Stimulated activated naive B cell treated with anti-CD40 and anti-IgM and Interleukin-4, amounts not matched to agents 10 μg/mL and 1 μg/mL and 100 μg/mL, for 72 hours (primary cell): ENCODE measurements around the gene VEGFB.

Experiments used
- ATAC-seq, 2 donors: fragments of 150-1000 bp; cut with Tn5 transposase; replicated peaks; 2 replicates each; pipeline ENCODE4 v1.10.0; 2021; ENCODE audit warnings: moderate library complexity in 1 of 2
- DNase-seq: peaks from one replicate; pipeline ENCODE4 v3.0.0; 2021
- H3K27ac Mint-ChIP-seq: one replicate; pipeline ENCODE4 v1.8.0; 2022; ENCODE audit warnings: mild to moderate bottlenecking, mixed read lengths
- H3K27me3 Mint-ChIP-seq, 2 donors: one replicate each; pipeline ENCODE4 v1.8.0; 2022; ENCODE audit warnings: mixed read lengths in 2 of 2
- H3K36me3 Mint-ChIP-seq, 2 donors: one replicate each; pipeline ENCODE4 v1.8.0; 2022; ENCODE audit warnings: mixed read lengths in 2 of 2, mild to moderate bottlenecking in 1 of 2
- H3K4me1 Mint-ChIP-seq, 2 donors: one replicate each; pipeline ENCODE4 v1.8.0; 2022; ENCODE audit warnings: mixed read lengths in 2 of 2, mild to moderate bottlenecking in 1 of 2
- H3K4me3 Mint-ChIP-seq, 2 donors: one replicate each; pipeline ENCODE4 v1.8.0; 2022; ENCODE audit warnings: mild to moderate bottlenecking in 2 of 2, mixed read lengths in 2 of 2, moderate library complexity in 1 of 2
- H3K9me3 Mint-ChIP-seq, 2 donors: one replicate each; pipeline ENCODE4 v1.8.0; 2022; ENCODE audit warnings: mixed read lengths in 2 of 2, mild to moderate bottlenecking in 1 of 2

Gene VEGFB

DNA sequence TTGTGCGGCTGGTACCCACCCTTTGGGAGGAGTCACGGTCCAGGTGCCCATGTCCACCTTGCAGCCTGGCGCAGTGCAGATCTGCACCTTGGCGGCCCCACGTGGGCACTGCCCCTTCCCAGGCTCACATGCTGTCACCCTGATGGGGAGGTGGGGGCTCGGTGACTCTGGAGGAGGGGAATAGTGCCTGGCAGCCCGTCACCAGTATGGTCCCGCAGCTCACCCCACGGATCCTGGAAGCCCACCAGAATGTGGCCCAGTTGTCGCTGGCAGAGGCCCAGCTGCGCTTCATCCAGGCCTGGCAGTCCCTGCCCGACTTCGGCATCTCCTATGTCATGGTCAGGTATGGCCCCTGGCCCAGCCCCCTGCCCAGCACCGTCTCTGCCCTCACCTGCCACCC is 13.6 kb upstream of the VEGFB start:
- Mint-ChIP-seq H3K36me3 (peaks cover 44 to 52% of the 10 kb centered on the region in 2 donors), H3K4me3 (no peak overlapping the region), H3K9me3 (no peaks in the 10 kb centered on the region), H3K4me1 (peaks cover 19 to 30% of the 10 kb centered on the region in 2 donors), H3K27me3 (no peaks in the 10 kb centered on the region), H3K27ac (no peak overlapping the region)
- ATAC-seq (no peak), DNase-seq (no peak)

DNA sequence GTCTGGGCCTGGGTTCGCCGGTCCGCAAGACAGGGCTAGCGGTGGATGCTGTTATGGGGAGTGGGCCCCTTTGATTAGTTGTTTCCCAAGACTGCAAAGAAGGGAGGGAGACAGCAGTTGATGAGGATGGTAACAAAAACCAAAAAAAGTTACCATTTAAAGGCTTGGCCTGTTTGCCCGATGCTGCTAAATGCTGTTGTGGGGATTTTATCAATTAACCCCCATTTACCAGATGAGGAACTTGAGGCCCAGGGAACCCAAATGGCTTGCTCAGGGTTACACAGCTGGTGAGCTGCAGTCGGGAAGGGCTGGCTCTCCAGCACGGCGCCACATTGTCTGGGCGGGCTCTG is 11.8 kb upstream of the VEGFB start:
- peak overlapping the region; percentile 59 for H3K27ac Mint-ChIP-seq
- H3K4me1 Mint-ChIP-seq = peaks cover 27 to 39% of the 10 kb centered on the region in 2 donors
- ATAC-seq = no peak
- no peak for DNase-seq
- H3K9me3 Mint-ChIP-seq = no peaks in the 10 kb centered on the region
- H3K4me3 Mint-ChIP-seq = no peak overlapping the region
- H3K27me3 Mint-ChIP-seq = no peaks in the 10 kb centered on the region
- H3K36me3 Mint-ChIP-seq = peaks cover 43 to 46% of the 10 kb centered on the region in 2 donors

DNA sequence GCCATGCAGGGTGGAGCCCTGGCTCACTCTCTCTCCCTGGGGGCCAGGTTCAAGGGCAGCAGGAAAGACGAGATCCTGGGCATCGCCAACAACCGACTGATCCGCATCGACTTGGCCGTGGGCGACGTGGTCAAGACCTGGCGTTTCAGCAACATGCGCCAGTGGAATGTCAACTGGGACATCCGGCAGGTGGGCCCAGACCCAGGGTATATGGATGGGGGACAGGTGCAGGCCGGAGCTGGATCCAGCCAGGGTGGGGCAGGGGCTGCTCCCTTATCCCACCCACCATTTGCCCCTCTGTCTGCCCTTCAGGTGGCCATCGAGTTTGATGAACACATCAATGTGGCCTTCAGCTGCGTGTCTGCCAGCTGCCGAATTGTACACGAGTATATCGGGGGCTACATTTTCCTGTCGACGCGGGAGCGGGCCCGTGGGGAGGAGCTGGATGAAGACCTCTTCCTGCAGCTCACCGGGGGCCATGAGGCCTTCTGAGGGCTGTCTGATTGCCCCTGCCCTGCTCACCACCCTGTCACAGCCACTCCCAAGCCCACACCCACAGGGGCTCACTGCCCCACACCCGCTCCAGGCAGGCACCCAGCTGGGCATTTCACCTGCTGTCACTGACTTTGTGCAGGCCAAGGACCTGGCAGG is 11.3 kb upstream of the VEGFB start:
- DNase-seq = no peak
- Mint-ChIP-seq H3K4me1 (peaks cover 27 to 43% of the 10 kb centered on the region in 2 donors), H3K27me3 (no peaks in the 10 kb centered on the region), H3K4me3 (peak overlapping the region in 1 of 2 donors; percentile 43), H3K9me3 (no peaks in the 10 kb centered on the region), H3K36me3 (peaks cover 42 to 45% of the 10 kb centered on the region in 2 donors), H3K27ac (peak overlapping the region; percentile 59)
- ATAC-seq = no peak

DNA sequence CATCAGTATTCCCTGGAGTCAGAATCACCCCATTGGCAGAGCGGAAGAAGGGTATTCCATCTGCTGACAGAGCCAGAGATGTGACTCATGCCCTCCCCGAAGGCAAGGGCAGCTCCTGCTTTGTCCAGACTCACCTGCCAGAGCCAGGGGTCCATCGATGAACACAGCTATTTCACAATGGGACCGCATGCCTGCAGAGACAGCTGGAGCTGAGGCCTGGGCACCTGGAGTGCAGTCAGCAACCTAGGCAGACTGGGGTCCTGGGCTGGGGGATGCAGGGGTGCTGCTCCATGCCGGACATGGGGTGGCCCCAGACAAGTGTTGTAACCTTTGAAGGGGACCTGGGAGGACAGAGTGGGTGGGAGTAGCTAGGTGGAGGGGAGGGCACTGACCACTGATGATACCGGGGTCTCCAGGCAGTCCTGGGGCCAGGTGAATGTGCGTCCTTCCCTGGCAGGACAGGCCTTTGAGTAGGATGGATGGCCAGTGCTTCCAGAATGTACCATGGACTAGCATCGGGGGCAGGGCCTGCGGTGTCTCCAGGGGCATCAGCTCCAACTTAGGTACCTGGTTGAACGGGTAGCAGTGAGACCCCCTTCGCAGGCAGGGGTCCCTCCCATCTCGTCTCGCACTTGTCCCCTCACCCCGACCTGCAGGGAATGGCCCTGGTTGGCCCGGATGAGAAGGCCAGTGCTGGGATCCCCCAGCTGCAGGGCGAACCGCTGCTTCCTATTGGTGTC is 10.1 kb upstream of the VEGFB start:
- H3K27ac Mint-ChIP-seq = peak overlapping the region; percentile 95
- no peak for ATAC-seq
- no peak for DNase-seq
- peak overlapping the region; percentile 92 to 95 for H3K4me3 Mint-ChIP-seq
- peaks cover 27 to 55% of the 10 kb centered on the region in 2 donors for H3K4me1 Mint-ChIP-seq
- H3K27me3 Mint-ChIP-seq = no peaks in the 10 kb centered on the region
- peaks cover 36 to 39% of the 10 kb centered on the region in 2 donors for H3K36me3 Mint-ChIP-seq
- no peaks in the 10 kb centered on the region for H3K9me3 Mint-ChIP-seq

DNA sequence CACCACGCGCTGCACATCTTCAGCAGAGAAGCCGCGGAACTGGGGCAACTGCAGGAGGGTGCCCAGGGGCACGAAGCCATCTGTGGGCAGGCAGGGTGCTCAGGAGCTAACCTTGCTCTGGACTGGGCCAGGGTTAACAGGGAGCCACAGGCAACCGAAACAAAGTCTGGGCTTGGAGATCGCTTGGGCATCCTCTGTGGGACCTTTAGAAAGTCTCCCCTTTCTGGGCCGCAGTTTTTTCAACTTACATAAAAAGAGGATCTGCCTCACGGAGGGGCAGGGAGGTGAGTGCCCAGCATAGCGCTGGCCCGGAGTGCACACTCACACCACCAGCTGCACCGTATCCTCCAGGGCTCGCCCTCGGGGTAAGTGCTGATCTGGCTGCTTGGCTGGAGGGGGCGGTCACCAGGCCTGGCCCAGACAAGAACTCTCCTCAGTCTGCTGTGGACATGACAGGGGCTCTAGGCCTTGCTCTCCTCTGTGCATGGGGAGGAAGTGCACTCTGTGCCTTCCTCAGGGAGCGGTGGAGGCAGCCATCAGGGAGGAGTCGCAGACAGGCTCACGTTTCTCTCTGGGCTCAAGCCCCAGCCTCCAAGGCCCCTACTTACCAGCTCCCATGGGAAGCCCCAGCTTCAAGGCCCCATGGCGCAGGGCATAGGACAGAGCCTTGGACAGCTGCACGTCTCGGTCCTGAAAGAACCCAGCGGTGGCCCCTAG is 9.3 kb upstream of the VEGFB start:
- Mint-ChIP-seq H3K9me3 (no peaks in the 10 kb centered on the region), H3K4me3 (peak overlapping the region; percentile 92 to 95), H3K27me3 (no peaks in the 10 kb centered on the region), H3K27ac (peak overlapping the region; percentile 95), H3K36me3 (peaks cover 38% of the 10 kb centered on the region in 2 donors), H3K4me1 (peaks cover 31 to 62% of the 10 kb centered on the region in 2 donors)
- ATAC-seq = peak in 1 of 2 donors; percentile 1
- DNase-seq = no peak

DNA sequence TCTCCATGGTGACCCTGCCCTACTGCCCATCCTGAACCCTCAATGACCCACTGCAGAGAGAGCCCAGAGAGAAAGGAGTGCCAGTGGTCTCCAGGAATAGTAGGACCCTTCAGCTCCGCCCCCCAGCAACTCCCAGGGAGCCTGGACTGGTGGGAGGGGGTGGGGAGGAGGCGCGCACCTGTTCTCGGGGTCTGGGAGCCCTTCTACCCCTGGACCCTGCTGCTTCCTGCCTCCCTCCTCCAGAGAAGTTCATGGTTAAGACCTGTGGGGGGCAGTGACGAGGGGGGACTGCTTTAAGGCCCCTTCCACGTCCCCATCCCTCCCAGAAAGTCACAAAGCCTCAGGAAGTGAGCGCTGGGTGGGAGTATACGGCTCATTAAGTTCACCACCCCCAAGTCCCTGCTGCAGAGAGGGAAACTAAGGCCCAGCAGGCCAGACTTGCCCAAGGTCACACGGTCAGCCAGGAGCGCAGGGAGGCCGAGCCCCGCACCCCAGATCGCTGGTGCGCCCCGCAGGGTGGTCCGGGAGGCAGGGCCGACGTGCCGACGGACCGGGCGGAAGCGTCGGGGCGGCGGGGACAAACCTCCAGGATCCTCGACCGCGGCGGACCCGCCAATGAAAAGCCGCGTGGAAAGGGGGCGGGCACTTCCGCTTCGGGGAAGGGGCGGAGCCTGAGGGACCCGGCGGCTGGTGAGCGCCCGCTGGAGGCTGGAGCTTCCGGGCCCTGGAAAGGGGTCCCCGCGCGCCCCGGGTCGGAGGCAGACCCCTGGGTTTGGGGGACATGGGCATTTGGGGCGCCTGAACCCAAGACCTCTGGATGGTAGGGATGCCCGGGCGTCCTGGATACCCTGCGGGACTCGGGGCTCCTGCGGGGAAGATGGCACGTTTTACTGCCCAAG is 8.5 kb upstream of the VEGFB start, which contains the start of the genes NUDT22 and TRPT1:
Gene NUDT22, plus strand, starts transcription at position 667 of the 899 bp plus-strand sequence. CDS start 379 bp downstream, outside the sequence.
Gene TRPT1, minus strand, starts transcription at position 579 of the 899 bp plus-strand sequence. Its CDS starts 326 bp downstream, at position 253.
- Mint-ChIP-seq H3K36me3 (peaks cover 36 to 37% of the 10 kb centered on the region in 2 donors), H3K27ac (peak within 1 kb of the TSS; percentile 95), H3K4me3 (peak within 1 kb of the TSS; percentile 92 to 95), H3K27me3 (no peaks in the 10 kb centered on the region), H3K9me3 (no peaks in the 10 kb centered on the region), H3K4me1 (peaks cover 31 to 67% of the 10 kb centered on the region in 2 donors)
- DNase-seq = peak; percentile 87
- peak; percentile 62 to 66 for ATAC-seq

DNA sequence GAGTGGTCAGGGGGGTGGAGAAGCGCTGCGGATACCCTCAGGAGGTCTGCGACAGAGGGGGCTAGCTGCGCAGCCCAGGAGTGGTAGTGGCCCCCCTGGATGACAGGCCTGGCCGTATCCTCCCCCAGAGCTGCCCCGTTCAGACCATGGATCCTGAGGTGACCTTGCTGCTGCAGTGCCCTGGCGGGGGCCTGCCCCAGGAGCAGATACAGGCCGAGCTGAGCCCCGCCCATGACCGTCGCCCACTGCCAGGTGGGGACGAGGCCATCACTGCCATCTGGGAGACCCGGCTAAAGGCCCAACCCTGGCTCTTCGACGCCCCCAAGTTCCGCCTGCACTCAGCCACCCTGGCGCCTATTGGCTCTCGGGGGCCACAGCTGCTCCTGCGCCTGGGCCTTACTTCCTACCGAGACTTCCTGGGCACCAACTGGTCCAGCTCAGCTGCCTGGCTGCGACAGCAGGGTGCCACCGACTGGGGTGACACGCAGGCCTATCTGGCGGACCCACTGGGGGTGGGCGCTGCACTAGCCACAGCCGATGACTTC is 7.8 kb upstream of the VEGFB start:
- DNase-seq (peak; percentile 81), ATAC-seq (peak; percentile 53 to 58)
- peak overlapping the region; percentile 92 to 95 for H3K4me3 Mint-ChIP-seq
- no peaks in the 10 kb centered on the region for H3K27me3 Mint-ChIP-seq
- peaks cover 34 to 68% of the 10 kb centered on the region in 2 donors for H3K4me1 Mint-ChIP-seq
- H3K9me3 Mint-ChIP-seq = no peaks in the 10 kb centered on the region
- peaks cover 30 to 32% of the 10 kb centered on the region in 2 donors for H3K36me3 Mint-ChIP-seq
- H3K27ac Mint-ChIP-seq = peak overlapping the region; percentile 95

DNA sequence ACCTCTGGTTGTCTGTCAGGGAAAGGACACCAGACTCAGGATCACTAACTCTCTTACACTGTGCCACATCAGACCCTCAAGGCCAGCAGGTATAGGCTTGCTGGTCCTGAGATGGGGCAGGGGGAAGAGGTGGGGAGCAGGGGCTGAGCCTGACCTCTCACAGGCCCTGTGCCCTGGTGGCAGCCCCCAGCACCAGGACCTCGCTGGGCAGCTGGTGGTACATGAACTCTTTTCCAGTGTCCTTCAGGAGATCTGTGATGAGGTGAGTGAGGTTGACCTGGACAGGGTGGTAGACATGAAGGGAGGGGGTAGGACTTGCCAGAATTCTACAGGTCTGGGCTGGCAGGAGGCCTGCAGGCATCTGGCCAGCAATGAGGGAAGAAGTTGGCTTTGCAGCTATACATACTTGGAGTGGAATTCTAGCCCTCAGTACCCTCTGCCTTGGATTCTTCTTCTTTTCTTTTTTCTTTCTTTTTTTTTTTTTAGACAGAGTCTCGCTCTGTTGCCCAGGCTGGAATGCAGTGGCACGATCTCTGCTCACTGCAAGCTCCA is 6.9 kb upstream of the VEGFB start:
- H3K9me3 Mint-ChIP-seq = no peaks in the 10 kb centered on the region
- peak overlapping the region; percentile 92 to 95 for H3K4me3 Mint-ChIP-seq
- DNase-seq (no peak), ATAC-seq (no peak)
- H3K36me3 Mint-ChIP-seq = peaks cover 30 to 35% of the 10 kb centered on the region in 2 donors
- peak overlapping the region; percentile 95 for H3K27ac Mint-ChIP-seq
- H3K27me3 Mint-ChIP-seq = no peaks in the 10 kb centered on the region
- H3K4me1 Mint-ChIP-seq = peaks cover 43 to 77% of the 10 kb centered on the region in 2 donors

DNA sequence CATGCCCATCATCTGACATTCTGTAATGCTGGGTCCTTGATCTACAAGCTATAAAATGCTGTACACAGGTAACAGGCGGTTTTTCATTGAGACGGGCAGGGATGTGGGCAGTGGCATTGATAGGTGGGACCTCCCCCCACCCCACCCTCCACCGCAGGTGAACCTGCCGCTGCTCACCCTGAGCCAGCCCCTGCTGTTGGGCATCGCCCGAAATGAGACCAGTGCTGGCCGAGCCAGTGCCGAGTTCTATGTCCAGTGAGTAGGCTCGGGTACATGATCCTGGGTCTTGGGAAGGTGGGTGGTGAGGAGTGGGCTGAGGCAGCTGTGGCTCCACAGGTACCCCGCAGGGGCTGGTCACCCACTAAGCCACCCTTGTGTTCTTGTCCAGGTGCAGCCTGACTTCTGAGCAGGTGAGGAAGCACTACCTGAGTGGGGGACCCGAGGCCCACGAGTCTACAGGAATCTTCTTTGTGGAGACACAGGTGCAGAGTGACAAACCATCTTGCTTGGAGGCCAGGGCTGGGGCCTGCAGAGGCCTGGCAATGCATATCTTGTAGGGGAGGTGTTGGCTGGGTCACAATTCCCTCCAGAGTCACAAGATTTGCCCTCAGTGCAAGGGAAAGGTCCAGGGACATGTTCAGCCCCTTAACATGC is 5.2 kb upstream of the VEGFB start:
- H3K4me3 Mint-ChIP-seq = peak overlapping the region; percentile 58 to 97
- H3K9me3 Mint-ChIP-seq = no peaks in the 10 kb centered on the region
- DNase-seq (no peak), ATAC-seq (no peak)
- H3K27ac Mint-ChIP-seq = peak overlapping the region; percentile 79
- H3K27me3 Mint-ChIP-seq = no peaks in the 10 kb centered on the region
- peaks cover 45 to 84% of the 10 kb centered on the region in 2 donors for H3K4me1 Mint-ChIP-seq
- peaks cover 22 to 24% of the 10 kb centered on the region in 2 donors for H3K36me3 Mint-ChIP-seq

DNA sequence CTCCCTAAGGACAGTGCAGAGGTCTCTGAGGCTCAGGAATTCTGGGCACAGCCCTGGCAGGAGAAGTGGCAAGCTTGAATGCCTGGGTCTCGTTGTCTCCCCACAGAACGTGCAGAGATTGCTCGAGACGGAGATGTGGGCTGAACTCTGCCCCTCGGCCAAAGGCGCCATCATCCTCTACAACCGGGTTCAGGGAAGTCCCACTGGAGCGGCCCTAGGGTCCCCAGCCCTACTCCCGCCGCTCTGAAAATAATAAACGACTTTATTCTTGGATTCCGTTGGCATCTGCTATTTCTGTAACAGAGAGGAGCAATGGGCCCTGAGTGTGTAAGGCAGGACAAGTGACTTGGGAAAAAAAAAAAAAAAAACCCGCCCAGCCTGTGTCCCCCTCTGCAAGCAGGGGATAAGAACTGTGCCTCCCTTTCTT is 4.6 kb upstream of the VEGFB start:
- H3K4me1 Mint-ChIP-seq = peaks cover 43 to 79% of the 10 kb centered on the region in 2 donors
- no peaks in the 10 kb centered on the region for H3K9me3 Mint-ChIP-seq
- peak overlapping the region; percentile 97 for H3K27ac Mint-ChIP-seq
- peak overlapping the region; percentile 87 to 97 for H3K4me3 Mint-ChIP-seq
- ATAC-seq (no peak), DNase-seq (no peak)
- no peaks in the 10 kb centered on the region for H3K27me3 Mint-ChIP-seq
- H3K36me3 Mint-ChIP-seq = peaks cover 20 to 21% of the 10 kb centered on the region in 2 donors

DNA sequence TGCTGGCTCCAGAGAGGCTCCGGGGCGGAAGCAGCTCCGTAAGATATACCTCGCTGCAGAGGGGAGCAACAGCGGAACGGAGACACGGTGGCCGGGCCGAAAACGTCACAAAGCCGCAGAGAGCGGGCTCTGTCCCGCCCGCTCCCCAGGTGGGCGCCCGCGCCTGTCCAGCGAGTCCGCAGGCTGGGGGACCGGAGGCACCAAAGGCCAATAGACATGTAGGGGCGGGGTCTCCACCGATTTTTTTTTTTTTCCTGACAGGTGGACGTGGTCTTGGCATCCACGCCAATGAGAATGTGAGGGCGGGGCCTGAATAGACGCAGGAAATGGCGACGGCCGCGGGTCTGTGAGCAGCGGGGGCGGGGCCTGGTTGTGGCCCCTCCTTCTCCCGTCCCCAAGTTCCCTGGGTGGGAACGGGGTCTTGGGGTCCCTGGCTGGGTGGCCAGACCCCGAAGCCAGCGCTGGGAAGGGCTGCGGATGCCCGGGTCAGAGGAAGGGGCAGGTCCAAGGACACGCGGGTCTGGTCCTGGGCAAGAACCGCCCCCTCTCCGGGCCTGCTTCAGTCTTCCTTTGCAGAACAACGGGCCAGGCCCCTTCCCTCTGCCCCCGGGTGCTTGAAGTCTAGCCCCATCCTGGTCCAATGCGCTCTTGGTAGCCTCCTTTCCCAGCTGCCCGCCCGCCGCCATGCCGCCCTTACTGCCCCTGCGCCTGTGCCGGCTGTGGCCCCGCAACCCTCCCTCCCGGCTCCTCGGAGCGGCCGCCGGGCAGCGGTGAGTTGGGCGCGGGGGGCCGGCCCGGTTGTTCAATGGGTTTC is 4.0 kb upstream of the VEGFB start, which contains the start of gene DNAJC4:
Gene DNAJC4, plus strand, starts transcription at position 378 of the 814 bp plus-strand sequence. Its CDS starts 307 bp downstream, at position 685.
- H3K9me3 Mint-ChIP-seq = no peaks in the 10 kb centered on the region
- H3K4me1 Mint-ChIP-seq = peaks cover 40 to 79% of the 10 kb centered on the region in 2 donors
- H3K27me3 Mint-ChIP-seq = no peaks in the 10 kb centered on the region
- peaks cover 20 to 21% of the 10 kb centered on the region in 2 donors for H3K36me3 Mint-ChIP-seq
- H3K27ac Mint-ChIP-seq = peak within 1 kb of the TSS; percentile 97
- peak; percentile 90 for DNase-seq
- ATAC-seq = peak; percentile 38 to 50
- H3K4me3 Mint-ChIP-seq = peak within 1 kb of the TSS; percentile 87 to 97

DNA sequence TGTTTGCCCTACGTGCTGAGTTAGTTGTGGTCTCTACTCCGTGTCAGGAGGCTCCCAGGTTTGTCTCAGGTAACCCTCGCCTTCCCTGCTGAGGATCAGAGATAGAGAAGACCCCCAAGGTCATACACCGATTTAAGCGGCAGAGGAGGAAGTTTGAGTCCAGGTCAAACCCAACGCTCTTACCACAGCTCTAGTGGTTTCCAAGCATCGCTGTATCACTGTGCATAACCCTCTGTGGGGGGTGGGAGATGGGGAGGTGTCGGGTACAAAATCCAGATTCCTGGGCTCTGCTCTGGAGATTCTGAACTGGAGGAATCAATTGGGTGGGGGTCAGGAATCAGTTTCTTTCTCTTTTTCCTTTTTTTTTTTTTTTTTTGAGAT is 3.4 kb upstream of the VEGFB start:
- Mint-ChIP-seq H3K27ac (peak overlapping the region; percentile 97), H3K4me1 (peaks cover 42 to 81% of the 10 kb centered on the region in 2 donors)

More for the DNA sequence above, 3.4 kb upstream of the VEGFB start:
- Mint-ChIP-seq H3K4me3 (peak overlapping the region; percentile 87 to 97), H3K36me3 (peaks cover 22 to 26% of the 10 kb centered on the region in 2 donors), H3K27me3 (no peaks in the 10 kb centered on the region), H3K9me3 (no peaks in the 10 kb centered on the region)
- ATAC-seq (no peak), DNase-seq (no peak)
